ENCODE measurements around the gene LAMB1. TPM values are rescaled to one million over a fixed set of nuclear protein-coding genes. Genes with fewer than 3 reads are reported as not detected.

Gene LAMB1
- total and polyA plus RNA-seq, 2 of the 13 experiments (the other 11 are each of a cell fraction or from before 2014, with no cell fraction given): 109 to 124 TPM

GRCh38 chr7:108034586-108034985 is 31.6 kb upstream of the LAMB1 start (continued):
- TF ChIP-seq RNF219 (CRISPR knock-in tag; IDR thresholded peaks at IDR 0.05): no peak
- TF ChIP-seq ZNF609 (CRISPR knock-in tag; IDR thresholded peaks at IDR 0.05; ENCODE audit: borderline replicate concordance): peak; percentile 72; the same call in 1 of the 2 replicates
- TF ChIP-seq ZBTB14 (CRISPR knock-in tag; IDR thresholded peaks at IDR 0.05): no peak
- peak; percentile 63; the same call in 1 of the 2 replicates for TF ChIP-seq MAZ (IDR thresholded peaks at IDR 0.05; ENCODE audit: borderline replicate concordance, low read depth, low read length)
- TF ChIP-seq MAZ (CRISPR knock-in tag; IDR thresholded peaks at IDR 0.05; ENCODE audit: low read depth): no peak
- TF ChIP-seq CSRNP1 (CRISPR knock-in tag; IDR thresholded peaks at IDR 0.05): no peak
- TF ChIP-seq MEF2D (CRISPR knock-in tag; IDR thresholded peaks at IDR 0.05): no peak
- TF ChIP-seq PLRG1 (conservative IDR thresholded peaks at IDR 0.05): no peak
- no peak for TF ChIP-seq ZNF136 (CRISPR knock-in tag; IDR thresholded peaks at IDR 0.05; ENCODE audit: low read depth)
- no peak for TF ChIP-seq PBX2 (CRISPR knock-in tag; IDR thresholded peaks at IDR 0.05)
- no peak for TF ChIP-seq SP140L (CRISPR knock-in tag; IDR thresholded peaks at IDR 0.05; ENCODE audit: borderline replicate concordance)
- TF ChIP-seq TRIM24 (CRISPR knock-in tag; IDR thresholded peaks at IDR 0.05): no peak
- TF ChIP-seq ZNF678 (CRISPR knock-in tag; IDR thresholded peaks at IDR 0.05): no peak

Measured in HepG2 (cell line).